H1 (cell line): ENCODE measurements around the gene GPR34. TPM values are rescaled to one million over a fixed set of nuclear protein-coding genes. Genes with fewer than 3 reads are reported as not detected.

Experiments
- CBX5 ChIP-seq: fragments of 300-800, 300-1000 bp; sonication (generic); IDR thresholded peaks from 2 replicates; pipeline ENCODE4 v1.7.1; 2016; ENCODE audit warnings: antibody characterized with exemption, low read length, low read depth
- CHD1 ChIP-seq: IDR thresholded peaks from 2 replicates; pipeline ENCODE4 v1.6.1; 2012; ENCODE audit warnings: low read depth, low read length, improper control_type of control experiment
- FOSL1 ChIP-seq: IDR thresholded peaks from 2 replicates; pipeline ENCODE4 v1.6.1; 2011; ENCODE audit warnings: mild to moderate bottlenecking, low read depth, low read length, moderate library complexity; ENCODE audit not compliant: insufficient read depth
- GABPA ChIP-seq: IDR thresholded peaks from 2 replicates; pipeline ENCODE4 v1.6.1; 2011; ENCODE audit warnings: mild to moderate bottlenecking, low read length, moderate library complexity, borderline replicate concordance; ENCODE audit not compliant: insufficient read depth
- POLR2AphosphoS5 ChIP-seq: IDR thresholded peaks from 2 replicates; pipeline ENCODE4 v1.6.1; 2011; ENCODE audit warnings: low read depth, low read length
- RBBP5 ChIP-seq: IDR thresholded peaks from 2 replicates; pipeline ENCODE4 v1.7.1; 2012; ENCODE audit warnings: low read depth, mild to moderate bottlenecking, inconsistent platforms, low read length, moderate library complexity, borderline replicate concordance
- TEAD4 ChIP-seq: IDR thresholded peaks from 2 replicates; pipeline ENCODE4 v1.6.1; 2012; ENCODE audit warnings: low read depth, low read length, inconsistent platforms, mixed read lengths
- polyA plus RNA-seq, 7 experiments: library from polyadenylated mRNA; depleted of rRNA in 3 of 7; stranded (reverse) in 5 of 7; unstranded in 2 of 7; fragments of >200 nt in 5 of 7; fragments of 200-250 nt in 2 of 7; gene quantifications; 1 replicate in 5 of 7; 2 replicates in 1 of 7; 4 replicates in 1 of 7; pipeline versions ENCODE4 v1.2.1 to v1.2.3, GENCODE V29; 2011 to 2013; ENCODE audit warnings: missing spikeins in 2 of 7, mixed read lengths in 2 of 7
- total RNA-seq: library from RNA; stranded (reverse); fragmentation: NEBNext Ultra II Directional; extraction: Animal tissue kit (Norgen Biotek cat#: 25700); gene quantifications from 2 replicates; pipeline ENCODE4 v1.2.1, GENCODE V29; 2021

The GPR34 gene
- total and polyA plus RNA-seq, 2 of the 8 experiments (the other 6 are each of a cell fraction or from before 2014, with no cell fraction given): not detected

GRCh38 chrX:41689711-41690110 lies 938 bp downstream of the GPR34 start (continued):
- TF ChIP-seq RBBP5: no peak
- no peak for TF ChIP-seq GABPA
- TF ChIP-seq TEAD4: no peak
- TF ChIP-seq POLR2AphosphoS5: no peak
- no peak for TF ChIP-seq CHD1
- no peak for TF ChIP-seq FOSL1
- no peak for TF ChIP-seq CBX5
- TF ChIP-seq, all 59 proteins: peak for 0
